ENCODE results near the gene ITGA6.

GRCh38 chr2:172510088-172510487 lies 82.7 kb downstream of the ITGA6 start:
- no peak for TF ChIP-seq EP300 (IDR thresholded peaks at IDR 0.05)
- no peak for TF ChIP-seq CTCF (IDR thresholded peaks at IDR 0.05)

Data from upper lobe of left lung (tissue), 4 donors.